C4-2B (cell line): ENCODE data around the gene RAB3IL1.

Experiments used
- H3K27ac ChIP-seq: fragments of 450-650 bp; 2 replicates; pipeline ENCODE4 v1.5.1; 2017
- CTCF ChIP-seq: fragments of 450-650 bp; conservative IDR thresholded peaks from 2 replicates; pipeline ENCODE4 v1.5.1; 2017; ENCODE audit warnings: mild to moderate bottlenecking
- ZFX ChIP-seq: fragments of 450-650 bp; IDR thresholded peaks from 2 replicates; pipeline ENCODE4 v1.6.1; 2017

RAB3IL1 gene

GRCh38 chr11:61892085-61892370 lies 25.3 kb downstream of the RAB3IL1 start:
- TF ChIP-seq CTCF (no peak), ZFX (no peak)
- H3K27ac ChIP-seq: peak overlapping the region; percentile 76

GRCh38 chr11:61891331-61892084 lies 25.9 kb downstream of the RAB3IL1 start, which contains the start of gene FADS3:
TSS of gene FADS3 (minus strand) at chr11:61891545. CDS start at chr11:61891381, 164 bp downstream.
- H3K27ac ChIP-seq: peak within 1 kb of the TSS; percentile 76
- no peak for TF ChIP-seq ZFX
- TF ChIP-seq CTCF: no peak; the same call in 1 of the 2 replicates

DNA sequence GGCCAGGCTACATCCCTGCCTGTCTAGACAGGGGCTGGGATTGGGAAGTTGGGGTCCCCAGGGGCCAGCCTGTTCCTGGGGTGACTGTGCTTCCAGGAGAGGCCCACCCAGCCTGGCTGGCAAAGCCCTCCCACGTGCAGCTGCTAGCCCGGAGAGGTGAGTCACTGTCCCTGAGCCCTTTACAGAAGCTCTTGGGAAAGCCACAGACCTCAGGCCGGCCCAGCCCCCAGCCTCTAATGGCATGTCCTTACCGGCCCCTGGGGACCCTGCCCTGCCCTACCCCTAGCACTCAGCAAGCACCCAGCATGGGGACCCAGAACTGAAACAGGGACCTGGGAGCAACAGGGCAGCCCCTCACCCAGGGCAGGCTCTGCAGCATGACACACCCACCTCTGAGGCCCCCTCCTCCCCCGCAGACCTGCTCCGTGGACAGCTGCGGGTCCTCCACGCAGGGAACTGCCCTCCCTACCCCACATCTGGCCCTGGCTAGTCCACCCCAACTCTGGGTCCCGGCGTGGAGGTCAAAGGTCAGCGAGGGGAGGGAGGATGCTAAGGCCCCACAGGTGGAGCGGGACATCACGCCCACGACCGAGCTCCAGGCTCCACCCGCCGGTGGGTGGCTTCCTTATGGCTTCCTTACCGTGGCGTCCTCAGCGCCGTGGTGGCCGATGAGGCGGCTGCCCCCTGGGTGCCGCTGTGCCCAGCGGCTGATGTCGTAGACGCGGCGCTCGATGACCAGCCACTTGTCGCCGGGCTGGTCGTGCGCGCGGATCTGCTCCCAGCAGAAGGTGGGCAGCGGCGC lies 26.6 kb downstream of the RAB3IL1 start:
- H3K27ac ChIP-seq: peak overlapping the region; percentile 76
- TF ChIP-seq CTCF (no peak; the same call in 1 of the 2 replicates), ZFX (no peak)

DNA sequence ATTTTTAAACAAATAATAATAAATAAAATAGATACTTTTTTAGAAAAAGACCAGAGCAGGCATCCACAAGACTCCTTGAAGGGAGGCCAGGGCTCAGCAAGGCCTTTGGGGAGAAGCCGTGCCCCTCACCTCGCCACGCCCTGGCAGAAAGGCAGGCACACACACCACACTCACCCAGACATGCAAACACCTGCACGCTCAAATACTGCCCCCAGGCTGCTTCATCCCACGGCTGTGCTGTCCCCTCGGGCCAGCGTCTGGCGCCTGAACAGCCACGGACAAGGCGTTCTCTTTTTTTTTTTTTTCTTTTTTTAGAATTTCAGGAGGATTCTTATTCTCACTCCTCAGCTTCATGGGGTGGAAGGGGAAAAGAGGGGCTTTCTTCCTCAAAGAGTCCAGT lies 27.5 kb downstream of the RAB3IL1 start:
- H3K27ac ChIP-seq: no peak overlapping the region; the same call in 1 of the 2 replicates
- TF ChIP-seq CTCF: no peak
- TF ChIP-seq ZFX: no peak

- no peak for TF ChIP-seq CTCF
- TF ChIP-seq ZFX: no peak
- H3K27ac ChIP-seq: no peak overlapping the region
Observed at GRCh38 chr11:61888590-61888989, 28.8 kb downstream of the RAB3IL1 start.

DNA sequence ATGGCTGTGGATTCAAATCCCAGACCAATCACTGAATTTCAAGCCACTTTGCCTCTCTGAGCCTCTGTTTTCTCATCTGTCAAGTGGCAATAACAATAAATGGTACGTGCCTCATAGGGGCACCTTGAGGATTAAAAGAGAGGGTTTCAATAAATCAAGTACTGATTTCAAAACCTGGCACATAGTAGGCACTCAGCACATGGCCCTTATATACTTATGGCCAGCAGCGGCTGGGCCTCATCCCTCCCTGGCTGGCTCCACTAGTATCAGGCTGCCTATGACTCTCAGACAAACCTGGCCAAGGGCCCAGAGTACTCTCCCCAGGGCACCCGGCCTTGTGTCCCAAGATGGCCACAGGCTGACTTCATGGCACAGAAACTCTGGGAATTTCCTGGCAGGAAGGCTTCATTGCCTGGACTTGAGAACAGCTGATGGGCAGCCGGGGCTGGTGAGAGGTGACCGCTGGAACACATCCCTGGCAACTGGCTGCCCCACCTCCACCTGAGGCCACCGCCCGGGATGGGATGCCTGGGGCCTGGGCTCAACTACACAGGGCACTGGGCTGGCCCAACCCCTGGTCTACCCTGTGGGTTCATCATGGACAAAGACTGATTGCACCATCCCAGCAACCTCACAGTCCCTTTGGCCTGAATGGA lies 29.4 kb downstream of the RAB3IL1 start:
- no peak overlapping the region for H3K27ac ChIP-seq
- TF ChIP-seq CTCF: no peak
- TF ChIP-seq ZFX: no peak

DNA sequence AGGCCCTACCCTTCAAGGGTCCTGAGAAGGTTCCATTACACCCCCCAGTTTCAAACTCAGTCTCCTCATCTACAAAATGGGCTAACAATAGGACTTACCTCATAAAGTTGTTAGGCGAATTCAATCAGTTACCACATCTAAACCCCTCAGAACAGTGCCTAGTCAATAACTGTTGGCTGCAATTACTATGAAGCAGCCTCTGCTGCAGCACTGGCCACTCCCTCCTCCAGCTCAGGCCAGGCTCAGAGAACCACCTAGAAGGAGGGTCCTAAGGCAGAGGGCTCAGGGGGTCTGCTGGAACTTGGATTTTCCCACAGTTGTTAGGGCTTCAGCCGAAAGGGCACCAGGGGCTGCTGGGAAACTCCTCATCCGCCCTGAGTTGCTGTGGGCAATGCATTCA lies 30.7 kb downstream of the RAB3IL1 start:
- no peak overlapping the region for H3K27ac ChIP-seq
- no peak for TF ChIP-seq CTCF
- no peak for TF ChIP-seq ZFX
